Measurements from ENCODE around the gene PEA15.

PEA15 gene

GRCh38 chr1:160243767-160244166 is 38.6 kb downstream of the PEA15 start:
- Histone ChIP-seq H3K4me3 (ENCODE audit: insufficient read length, low read depth) (no peak overlapping the region), H3K36me3 (ENCODE audit: insufficient read depth, insufficient read length, low read length) (peaks cover 53% of the 10 kb centered on the region), H3K4me1 (ENCODE audit: insufficient read depth, insufficient read length) (no peaks in the 10 kb centered on the region), H3K9ac (ENCODE audit: insufficient read length, low read depth) (no peak overlapping the region), H3K9me3 (ENCODE audit: insufficient read depth, low read length) (no peaks in the 10 kb centered on the region), H3K27me3 (ENCODE audit: insufficient read depth, insufficient read length) (no peaks in the 10 kb centered on the region)
- DNase-seq (ENCODE audit: low read depth, low spot score), result no peak
- TF ChIP-seq YY1 (IDR thresholded peaks at IDR 0.05; ENCODE audit: insufficient read depth, insufficient read length), result no peak
- TF ChIP-seq ZNF274 (IDR thresholded peaks at IDR 0.05; ENCODE audit: low read depth, low read length), result no peak
- TF ChIP-seq SUZ12 (IDR thresholded peaks at IDR 0.05; ENCODE audit: extremely low read depth, insufficient read depth, insufficient read length), result no peak

GRCh38 chr1:160244209-160244608 is 39.0 kb downstream of the PEA15 start:
- H3K36me3 ChIP-seq (ENCODE audit: insufficient read depth, insufficient read length, low read length), result peaks cover 48% of the 10 kb centered on the region
- H3K9ac ChIP-seq (ENCODE audit: insufficient read length, low read depth), result no peak overlapping the region
- no peaks in the 10 kb centered on the region for H3K27me3 ChIP-seq (ENCODE audit: insufficient read depth, insufficient read length)
- H3K4me3 ChIP-seq (ENCODE audit: insufficient read length, low read depth), result no peak overlapping the region
- no peak for TF ChIP-seq ZNF274 (IDR thresholded peaks at IDR 0.05; ENCODE audit: low read depth, low read length)
- TF ChIP-seq YY1 (IDR thresholded peaks at IDR 0.05; ENCODE audit: insufficient read depth, insufficient read length), result no peak
- no peak for TF ChIP-seq SUZ12 (IDR thresholded peaks at IDR 0.05; ENCODE audit: extremely low read depth, insufficient read depth, insufficient read length)
- H3K9me3 ChIP-seq (ENCODE audit: insufficient read depth, low read length), result no peaks in the 10 kb centered on the region
- DNase-seq (ENCODE audit: low read depth, low spot score), result no peak
- no peaks in the 10 kb centered on the region for H3K4me1 ChIP-seq (ENCODE audit: insufficient read depth, insufficient read length)

GRCh38 chr1:160245434-160245833 is 40.2 kb downstream of the PEA15 start:
- Histone ChIP-seq H3K9me3 (ENCODE audit: insufficient read depth, low read length) (no peaks in the 10 kb centered on the region), H3K36me3 (ENCODE audit: insufficient read depth, insufficient read length, low read length) (peaks cover 45% of the 10 kb centered on the region), H3K4me1 (ENCODE audit: insufficient read depth, insufficient read length) (no peaks in the 10 kb centered on the region), H3K27me3 (ENCODE audit: insufficient read depth, insufficient read length) (no peaks in the 10 kb centered on the region), H3K4me3 (ENCODE audit: insufficient read length, low read depth) (no peak overlapping the region), H3K9ac (ENCODE audit: insufficient read length, low read depth) (no peak overlapping the region)
- DNase-seq (ENCODE audit: low read depth, low spot score), result no peak
- TF ChIP-seq ZNF274 (IDR thresholded peaks at IDR 0.05; ENCODE audit: low read depth, low read length), result no peak
- no peak for TF ChIP-seq SUZ12 (IDR thresholded peaks at IDR 0.05; ENCODE audit: extremely low read depth, insufficient read depth, insufficient read length)
- no peak for TF ChIP-seq YY1 (IDR thresholded peaks at IDR 0.05; ENCODE audit: insufficient read depth, insufficient read length)

GRCh38 chr1:160247053-160247452 is 41.9 kb downstream of the PEA15 start:
- H3K27me3 ChIP-seq (ENCODE audit: insufficient read depth, insufficient read length), result no peaks in the 10 kb centered on the region
- no peaks in the 10 kb centered on the region for H3K9me3 ChIP-seq (ENCODE audit: insufficient read depth, low read length)
- DNase-seq (ENCODE audit: low read depth, low spot score), result no peak
- TF ChIP-seq SUZ12 (IDR thresholded peaks at IDR 0.05; ENCODE audit: extremely low read depth, insufficient read depth, insufficient read length) (no peak), YY1 (IDR thresholded peaks at IDR 0.05; ENCODE audit: insufficient read depth, insufficient read length) (no peak)
- H3K4me3 ChIP-seq (ENCODE audit: insufficient read length, low read depth), result no peak overlapping the region
- peaks cover 3% of the 10 kb centered on the region for H3K4me1 ChIP-seq (ENCODE audit: insufficient read depth, insufficient read length)
- H3K9ac ChIP-seq (ENCODE audit: insufficient read length, low read depth), result no peak overlapping the region
- peaks cover 43% of the 10 kb centered on the region for H3K36me3 ChIP-seq (ENCODE audit: insufficient read depth, insufficient read length, low read length)

GRCh38 chr1:160251011-160251410 is 45.8 kb downstream of the PEA15 start:
- H3K9ac ChIP-seq (ENCODE audit: insufficient read length, low read depth), result no peak overlapping the region
- TF ChIP-seq SUZ12 (IDR thresholded peaks at IDR 0.05; ENCODE audit: extremely low read depth, insufficient read depth, insufficient read length) (no peak), YY1 (IDR thresholded peaks at IDR 0.05; ENCODE audit: insufficient read depth, insufficient read length) (no peak), ZNF274 (IDR thresholded peaks at IDR 0.05; ENCODE audit: low read depth, low read length) (no peak)
- H3K4me3 ChIP-seq (ENCODE audit: insufficient read length, low read depth), result no peak overlapping the region
- H3K27me3 ChIP-seq (ENCODE audit: insufficient read depth, insufficient read length), result no peaks in the 10 kb centered on the region
- no peak for DNase-seq (ENCODE audit: low read depth, low spot score)
- H3K9me3 ChIP-seq (ENCODE audit: insufficient read depth, low read length), result no peaks in the 10 kb centered on the region
- peaks cover 38% of the 10 kb centered on the region for H3K36me3 ChIP-seq (ENCODE audit: insufficient read depth, insufficient read length, low read length)
- peaks cover 3% of the 10 kb centered on the region for H3K4me1 ChIP-seq (ENCODE audit: insufficient read depth, insufficient read length)

GRCh38 chr1:160251687-160252526 is 46.7 kb downstream of the PEA15 start:
- H3K36me3 ChIP-seq (ENCODE audit: insufficient read depth, insufficient read length, low read length), result peaks cover 42% of the 10 kb centered on the region
- peak; percentile 70 for DNase-seq (ENCODE audit: low read depth, low spot score)
- TF ChIP-seq SUZ12 (IDR thresholded peaks at IDR 0.05; ENCODE audit: extremely low read depth, insufficient read depth, insufficient read length) (no peak), ZNF274 (IDR thresholded peaks at IDR 0.05; ENCODE audit: low read depth, low read length) (no peak), YY1 (IDR thresholded peaks at IDR 0.05; ENCODE audit: insufficient read depth, insufficient read length) (no peak)

GRCh38 chr1:160255781-160256300 is 50.7 kb downstream of the PEA15 start:
- TF ChIP-seq SUZ12 (IDR thresholded peaks at IDR 0.05; ENCODE audit: extremely low read depth, insufficient read depth, insufficient read length), result no peak
- TF ChIP-seq ZNF274 (IDR thresholded peaks at IDR 0.05; ENCODE audit: low read depth, low read length), result no peak
- no peak for TF ChIP-seq YY1 (IDR thresholded peaks at IDR 0.05; ENCODE audit: insufficient read depth, insufficient read length)
- Histone ChIP-seq H3K4me1 (ENCODE audit: insufficient read depth, insufficient read length) (peaks cover 7% of the 10 kb centered on the region), H3K27me3 (ENCODE audit: insufficient read depth, insufficient read length) (no peaks in the 10 kb centered on the region), H3K9ac (ENCODE audit: insufficient read length, low read depth) (no peak overlapping the region), H3K36me3 (ENCODE audit: insufficient read depth, insufficient read length, low read length) (peaks cover 50% of the 10 kb centered on the region), H3K4me3 (ENCODE audit: insufficient read length, low read depth) (no peak overlapping the region), H3K9me3 (ENCODE audit: insufficient read depth, low read length) (no peaks in the 10 kb centered on the region)
- no peak for DNase-seq (ENCODE audit: low read depth, low spot score)

More at GRCh38 chr1:160251687-160252526, 46.7 kb downstream of the PEA15 start:
- no peaks in the 10 kb centered on the region for H3K9me3 ChIP-seq (ENCODE audit: insufficient read depth, low read length)
- no peak overlapping the region for H3K9ac ChIP-seq (ENCODE audit: insufficient read length, low read depth)
- H3K4me1 ChIP-seq (ENCODE audit: insufficient read depth, insufficient read length), result peaks cover 3% of the 10 kb centered on the region
- H3K27me3 ChIP-seq (ENCODE audit: insufficient read depth, insufficient read length), result no peaks in the 10 kb centered on the region
- H3K4me3 ChIP-seq (ENCODE audit: insufficient read length, low read depth), result no peak overlapping the region

Measured in NT2/D1 (cell line).